Measurements from ENCODE around the gene DNAJB8.

DNA sequence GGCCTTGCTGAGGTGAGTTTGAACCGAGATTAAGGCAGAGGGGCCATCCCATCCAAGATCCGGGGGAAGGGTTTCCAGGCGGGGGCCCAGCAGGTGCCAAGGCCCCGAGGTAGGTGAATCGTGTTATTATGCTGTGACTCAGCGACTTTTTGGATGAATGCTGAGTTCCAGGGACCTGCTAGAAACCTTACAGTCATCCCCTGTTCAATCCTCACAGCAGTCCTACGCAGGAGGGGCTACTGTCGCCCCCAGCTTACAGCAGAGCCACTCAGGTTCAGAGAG lies 40.9 kb downstream of the DNAJB8 start:
- TF ChIP-seq, protein P1, sequence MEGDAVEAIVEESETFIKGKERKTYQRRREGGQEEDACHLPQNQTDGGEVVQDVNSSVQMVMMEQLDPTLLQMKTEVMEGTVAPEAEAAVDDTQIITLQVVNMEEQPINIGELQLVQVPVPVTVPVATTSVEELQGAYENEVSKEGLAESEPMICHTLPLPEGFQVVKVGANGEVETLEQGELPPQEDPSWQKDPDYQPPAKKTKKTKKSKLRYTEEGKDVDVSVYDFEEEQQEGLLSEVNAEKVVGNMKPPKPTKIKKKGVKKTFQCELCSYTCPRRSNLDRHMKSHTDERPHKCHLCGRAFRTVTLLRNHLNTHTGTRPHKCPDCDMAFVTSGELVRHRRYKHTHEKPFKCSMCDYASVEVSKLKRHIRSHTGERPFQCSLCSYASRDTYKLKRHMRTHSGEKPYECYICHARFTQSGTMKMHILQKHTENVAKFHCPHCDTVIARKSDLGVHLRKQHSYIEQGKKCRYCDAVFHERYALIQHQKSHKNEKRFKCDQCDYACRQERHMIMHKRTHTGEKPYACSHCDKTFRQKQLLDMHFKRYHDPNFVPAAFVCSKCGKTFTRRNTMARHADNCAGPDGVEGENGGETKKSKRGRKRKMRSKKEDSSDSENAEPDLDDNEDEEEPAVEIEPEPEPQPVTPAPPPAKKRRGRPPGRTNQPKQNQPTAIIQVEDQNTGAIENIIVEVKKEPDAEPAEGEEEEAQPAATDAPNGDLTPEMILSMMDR (IDR thresholded peaks at IDR 0.05) = no peak
- no peak for TF ChIP-seq POLR2A (IDR thresholded peaks at IDR 0.05)
